ENCODE results near the gene FYN.

DNA sequence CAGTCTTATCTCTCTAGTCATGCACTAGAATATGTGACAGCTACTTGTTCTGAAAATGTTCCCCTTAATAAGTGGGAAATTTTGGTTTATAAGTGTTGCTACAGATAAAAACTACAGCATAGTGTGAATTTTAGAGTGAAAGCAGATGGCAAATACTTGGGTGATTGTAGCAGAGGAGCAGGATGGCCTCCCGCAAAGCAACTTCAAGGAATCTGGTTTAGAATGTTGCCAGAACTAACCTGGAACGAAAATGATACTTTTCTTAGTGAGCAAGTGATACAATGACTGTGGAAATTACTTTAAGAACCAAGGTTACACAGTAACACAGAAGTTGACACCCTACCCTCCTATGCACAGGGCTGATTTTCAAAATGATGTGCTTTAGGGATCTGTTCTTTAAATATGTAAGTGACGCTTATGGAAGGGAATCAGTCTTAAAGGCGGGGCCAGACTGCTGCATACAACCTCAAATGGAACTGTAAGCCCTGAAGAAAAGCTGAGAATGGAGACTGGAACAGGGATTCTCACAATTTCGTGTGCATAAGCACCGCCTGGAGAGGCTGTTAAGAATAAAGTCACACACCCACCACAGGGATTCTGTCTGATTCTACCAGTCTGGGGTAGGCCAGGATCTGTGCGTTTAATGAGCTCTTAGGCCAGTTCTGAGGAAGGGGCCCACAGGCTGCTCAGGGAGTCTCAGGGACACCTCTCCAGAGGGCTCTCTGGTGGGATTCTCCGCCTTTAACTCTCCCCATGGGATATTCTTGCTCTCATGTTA, 97.9 kb downstream of the FYN start:
- TF ChIP-seq, protein P1, sequence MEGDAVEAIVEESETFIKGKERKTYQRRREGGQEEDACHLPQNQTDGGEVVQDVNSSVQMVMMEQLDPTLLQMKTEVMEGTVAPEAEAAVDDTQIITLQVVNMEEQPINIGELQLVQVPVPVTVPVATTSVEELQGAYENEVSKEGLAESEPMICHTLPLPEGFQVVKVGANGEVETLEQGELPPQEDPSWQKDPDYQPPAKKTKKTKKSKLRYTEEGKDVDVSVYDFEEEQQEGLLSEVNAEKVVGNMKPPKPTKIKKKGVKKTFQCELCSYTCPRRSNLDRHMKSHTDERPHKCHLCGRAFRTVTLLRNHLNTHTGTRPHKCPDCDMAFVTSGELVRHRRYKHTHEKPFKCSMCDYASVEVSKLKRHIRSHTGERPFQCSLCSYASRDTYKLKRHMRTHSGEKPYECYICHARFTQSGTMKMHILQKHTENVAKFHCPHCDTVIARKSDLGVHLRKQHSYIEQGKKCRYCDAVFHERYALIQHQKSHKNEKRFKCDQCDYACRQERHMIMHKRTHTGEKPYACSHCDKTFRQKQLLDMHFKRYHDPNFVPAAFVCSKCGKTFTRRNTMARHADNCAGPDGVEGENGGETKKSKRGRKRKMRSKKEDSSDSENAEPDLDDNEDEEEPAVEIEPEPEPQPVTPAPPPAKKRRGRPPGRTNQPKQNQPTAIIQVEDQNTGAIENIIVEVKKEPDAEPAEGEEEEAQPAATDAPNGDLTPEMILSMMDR (conservative IDR thresholded peaks at IDR 0.05; ENCODE audit: low read depth, low read length) = no peak
- TF ChIP-seq POLR2A (IDR thresholded peaks at IDR 0.05; ENCODE audit: low read depth, low read length) = no peak

Measured in IMR-90 (cell line).